Brain microvascular endothelial cell (primary cell): Measurements from ENCODE around the gene ALOX15B.

Source experiments
- DNase-seq: peaks from one replicate; pipeline ENCODE4 v3.0.0-alpha.2; 2020
- H3K27ac ChIP-seq: fragments of 250-450 bp; sonication (Bioruptor Pico); 2 replicates; pipeline ENCODE4 v1.5.1; 2020; ENCODE audit warnings: mild to moderate bottlenecking, moderate library complexity
- H3K27me3 ChIP-seq: fragments of 250-450 bp; sonication (Bioruptor Pico); replicated peaks from 2 replicates; pipeline ENCODE4 v1.5.1; 2020; ENCODE audit warnings: mild to moderate bottlenecking
- H3K36me3 ChIP-seq: fragments of 250-450 bp; sonication (Bioruptor Pico); replicated peaks from 2 replicates; pipeline ENCODE4 v1.5.1; 2020; ENCODE audit warnings: mild to moderate bottlenecking
- H3K4me3 ChIP-seq: 2 replicates; pipeline ENCODE4 v1.5.1; 2011; ENCODE audit warnings: low read depth, mild to moderate bottlenecking, control low read depth, low read length, moderate library complexity
- CTCF ChIP-seq: IDR thresholded peaks from 2 replicates; pipeline ENCODE4 v1.5.1; 2011; ENCODE audit warnings: low read depth, mild to moderate bottlenecking, moderate library complexity, low read length, control low read depth, inconsistent platforms; ENCODE audit errors: missing control alignments
- in situ Hi-C: cut with HindIII; loops from 2 replicates; pipeline ENCODE4 v1.10.0; 2017; ENCODE audit warnings: low sequenced_read_pairs, low pct_ligation_motif_present

The ALOX15B gene

GRCh38 chr17:7995724-7996123, 43.1 kb upstream of the ALOX15B start:
- Histone ChIP-seq H3K36me3 (no peaks in the 10 kb centered on the region), H3K27ac (no peak overlapping the region), H3K4me3 (no peak overlapping the region), H3K27me3 (no peaks in the 10 kb centered on the region)
- no peak for TF ChIP-seq CTCF
- in situ Hi-C loops: no loop called here
- no peak for DNase-seq

- H3K36me3 ChIP-seq: no peaks in the 10 kb centered on the region
- in situ Hi-C loops: no loop called here
- TF ChIP-seq CTCF: peak; percentile 65
- peaks cover 7% of the 10 kb centered on the region for H3K27me3 ChIP-seq
- no peak overlapping the region for H3K27ac ChIP-seq
- no peak overlapping the region for H3K4me3 ChIP-seq
- DNase-seq: no peak
Measured at GRCh38 chr17:7997186-7997585, 41.7 kb upstream of the ALOX15B start.

GRCh38 chr17:8001976-8002720, 36.7 kb upstream of the ALOX15B start, which contains the start of gene GUCY2D:
Gene GUCY2D (plus strand): TSS chr17:8002615. CDS start chr17:8003048, 433 bp downstream.
- no peak for TF ChIP-seq CTCF
- H3K4me3 ChIP-seq: no peak within 1 kb of the TSS
- in situ Hi-C loops: no loop called here
- no peak for DNase-seq
- H3K27me3 ChIP-seq: peaks cover 27% of the 10 kb centered on the region
- H3K27ac ChIP-seq: no peak within 1 kb of the TSS
- H3K36me3 ChIP-seq: no peaks in the 10 kb centered on the region

- Histone ChIP-seq H3K27me3 (peaks cover 27% of the 10 kb centered on the region), H3K36me3 (no peaks in the 10 kb centered on the region), H3K27ac (no peak overlapping the region), H3K4me3 (no peak overlapping the region)
- TF ChIP-seq CTCF: no peak
- in situ Hi-C loops: no loop called here
- no peak for DNase-seq
Measured at GRCh38 chr17:8002721-8003593, 35.9 kb upstream of the ALOX15B start.

- H3K4me3 ChIP-seq: no peak overlapping the region
- no peak overlapping the region for H3K27ac ChIP-seq
- no peak for TF ChIP-seq CTCF
- no peaks in the 10 kb centered on the region for H3K36me3 ChIP-seq
- in situ Hi-C loops: no loop called here
- peaks cover 27% of the 10 kb centered on the region for H3K27me3 ChIP-seq
- DNase-seq: no peak
Measured at GRCh38 chr17:8003594-8004181, 35.2 kb upstream of the ALOX15B start.
